ENCODE results near the gene PPP1CA.

DNA sequence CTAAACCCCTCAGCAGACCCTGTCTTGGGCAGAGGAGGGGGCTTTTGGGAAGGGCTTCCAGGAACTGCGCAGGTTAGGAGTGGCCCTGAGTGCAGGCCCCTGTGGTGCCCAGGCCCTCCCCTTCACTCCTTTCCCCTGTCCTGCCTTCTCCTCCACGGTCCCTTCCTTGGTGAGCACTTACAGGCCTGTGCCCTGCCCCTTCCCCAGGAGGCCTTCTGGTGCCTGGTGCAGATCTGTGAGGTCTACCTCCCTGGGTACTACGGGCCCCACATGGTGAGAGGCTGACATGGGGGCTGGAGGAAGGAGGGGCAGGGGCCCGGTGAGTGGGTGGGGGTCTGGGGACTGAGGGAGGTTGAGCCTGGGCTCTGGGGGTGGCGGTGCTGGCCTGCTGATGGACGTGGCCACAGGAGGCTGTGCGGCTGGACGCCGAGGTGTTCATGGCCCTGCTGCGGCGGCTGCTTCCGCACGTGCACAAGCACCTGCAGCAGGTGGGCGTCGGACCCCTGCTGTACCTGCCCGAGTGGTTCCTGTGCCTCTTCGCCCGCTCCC lies 4.8 kb upstream of the PPP1CA start:
- TF ChIP-seq, protein P1, sequence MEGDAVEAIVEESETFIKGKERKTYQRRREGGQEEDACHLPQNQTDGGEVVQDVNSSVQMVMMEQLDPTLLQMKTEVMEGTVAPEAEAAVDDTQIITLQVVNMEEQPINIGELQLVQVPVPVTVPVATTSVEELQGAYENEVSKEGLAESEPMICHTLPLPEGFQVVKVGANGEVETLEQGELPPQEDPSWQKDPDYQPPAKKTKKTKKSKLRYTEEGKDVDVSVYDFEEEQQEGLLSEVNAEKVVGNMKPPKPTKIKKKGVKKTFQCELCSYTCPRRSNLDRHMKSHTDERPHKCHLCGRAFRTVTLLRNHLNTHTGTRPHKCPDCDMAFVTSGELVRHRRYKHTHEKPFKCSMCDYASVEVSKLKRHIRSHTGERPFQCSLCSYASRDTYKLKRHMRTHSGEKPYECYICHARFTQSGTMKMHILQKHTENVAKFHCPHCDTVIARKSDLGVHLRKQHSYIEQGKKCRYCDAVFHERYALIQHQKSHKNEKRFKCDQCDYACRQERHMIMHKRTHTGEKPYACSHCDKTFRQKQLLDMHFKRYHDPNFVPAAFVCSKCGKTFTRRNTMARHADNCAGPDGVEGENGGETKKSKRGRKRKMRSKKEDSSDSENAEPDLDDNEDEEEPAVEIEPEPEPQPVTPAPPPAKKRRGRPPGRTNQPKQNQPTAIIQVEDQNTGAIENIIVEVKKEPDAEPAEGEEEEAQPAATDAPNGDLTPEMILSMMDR (IDR thresholded peaks at IDR 0.05) = no peak
- TF ChIP-seq POLR2AphosphoS5 (IDR thresholded peaks at IDR 0.05) (no peak), POLR2A (IDR thresholded peaks at IDR 0.05) (no peak), EP300 (IDR thresholded peaks at IDR 0.05) (no peak)

Measured in sigmoid colon (tissue), 4 donors.